Thyroid gland (tissue), 4 donors: ENCODE data around the gene CAST. TPM values are rescaled to one million over a fixed set of nuclear protein-coding genes. Genes with fewer than 3 reads are reported as not detected.
"Not testable (repeated sequence)": the region's sequence is repeated elsewhere in the genome, so short reads cannot be mapped to it uniquely, and the experiment has no call there.

Source experiments
- DNase-seq, 2 donors: peaks; one replicate each; pipeline ENCODE4 v3.0.0-alpha.2; 2019
- H3K27ac ChIP-seq, 3 donors: fragments of 200-600 bp; sonication (generic); 1 replicate in 2 of 3; 2 replicates in 1 of 3; pipeline ENCODE4 v1.5.1; 2016 to 2019; ENCODE audit warnings: mild to moderate bottlenecking in 1 of 3, moderate library complexity in 1 of 3
- H3K27me3 ChIP-seq: fragments of 200-600 bp; sonication (generic); one replicate; pipeline ENCODE4 v1.5.1; 2019
- H3K36me3 ChIP-seq, 2 donors: fragments of 200-600 bp; sonication (generic); one replicate each; pipeline ENCODE4 v1.5.1; 2016 to 2019
- H3K4me1 ChIP-seq, 2 donors: fragments of 200-600 bp; sonication (generic); one replicate each; pipeline ENCODE4 v1.5.1; 2017 to 2019
- H3K4me3 ChIP-seq, 3 donors: fragments of 200-600 bp; sonication (generic); replicated peaks in 1 of 3; 1 replicate in 2 of 3; 2 replicates in 1 of 3; pipeline ENCODE4 v1.5.1; 2016; ENCODE audit warnings: mild to moderate bottlenecking in 1 of 3
- H3K9me3 ChIP-seq: fragments of 200-600 bp; sonication (generic); one replicate; pipeline ENCODE4 v1.5.1; 2017
- POLR2A ChIP-seq, 2 donors: fragments of 450-650 bp; IDR thresholded peaks; one replicate each; pipeline ENCODE4 v1.6.1; 2017; ENCODE audit warnings: antibody characterized with exemption in 2 of 2, mild to moderate bottlenecking in 2 of 2, moderate library complexity in 1 of 2
- WGBS, 2 donors: methylation state at CpG; one replicate each; pipeline ENCODE4 v1.1.5; 2017; 5-methylcytosine and 5-hydroxymethylcytosine counted together
- intact Hi-C: fragments of 100-400 bp; cut with DNase I; formaldehyde crosslinking; loops from one replicate; pipeline ENCODE4 v1.15.1; 2023
- total RNA-seq, 4 donors: library from RNA; depleted of rRNA; stranded (reverse); fragments of >200 nt; gene quantifications; one replicate each; pipeline ENCODE4 v1.2.3, GENCODE V29; 2016
- TF ChIP-seq, protein P1 (sequence below), 6 experiments: fragments of 200-600 bp in 3 of 6; fragments of 450-650 bp in 3 of 6; sonication (generic) in 3 of 6; IDR thresholded peaks; one replicate each; pipeline ENCODE4 v1.5.1; 2016 to 2019; ENCODE audit warnings: antibody characterized with exemption in 6 of 6, mild to moderate bottlenecking in 2 of 6, inconsistent platforms in 1 of 6, moderate library complexity in 1 of 6

The CAST gene
- total RNA-seq, 4 donors from 2014 or later, result 177 to 278 (median 236) TPM

DNA sequence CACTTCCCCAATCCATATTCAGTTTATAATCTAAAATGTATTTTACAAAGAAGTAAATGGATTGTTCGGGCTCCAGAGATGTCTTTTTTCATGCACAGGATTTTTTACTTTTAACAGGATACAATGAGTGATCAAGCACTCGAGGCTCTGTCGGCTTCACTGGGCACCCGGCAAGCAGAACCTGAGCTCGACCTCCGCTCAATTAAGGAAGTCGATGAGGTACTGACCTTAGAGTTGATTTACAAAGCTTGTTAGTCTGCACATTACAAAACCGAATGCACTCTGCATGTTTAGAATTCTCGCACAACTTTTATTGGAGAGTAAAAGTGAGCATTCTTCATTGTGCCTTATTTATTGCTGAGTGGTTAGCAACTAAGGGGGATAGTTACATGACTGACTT is 80.4 kb downstream of the CAST start:
- DNase-seq, result peak in 1 of 2 donors; percentile 32
- 64 to 70% methylated on average over 9 of the region's 9 CpGs for WGBS, 2 donors
- intact Hi-C loops, result no loop called here
- Histone ChIP-seq H3K27me3 (no peaks in the 10 kb centered on the region), H3K36me3 (peaks cover 50 to 57% of the 10 kb centered on the region in 2 donors), H3K9me3 (no peaks in the 10 kb centered on the region), H3K4me1 (peaks cover 0 to 4% of the 10 kb centered on the region in 2 donors), H3K4me3 (no peak overlapping the region), H3K27ac (no peak overlapping the region)
- TF ChIP-seq POLR2A (IDR thresholded peaks at IDR 0.05), result no peak
- TF ChIP-seq, protein P1, sequence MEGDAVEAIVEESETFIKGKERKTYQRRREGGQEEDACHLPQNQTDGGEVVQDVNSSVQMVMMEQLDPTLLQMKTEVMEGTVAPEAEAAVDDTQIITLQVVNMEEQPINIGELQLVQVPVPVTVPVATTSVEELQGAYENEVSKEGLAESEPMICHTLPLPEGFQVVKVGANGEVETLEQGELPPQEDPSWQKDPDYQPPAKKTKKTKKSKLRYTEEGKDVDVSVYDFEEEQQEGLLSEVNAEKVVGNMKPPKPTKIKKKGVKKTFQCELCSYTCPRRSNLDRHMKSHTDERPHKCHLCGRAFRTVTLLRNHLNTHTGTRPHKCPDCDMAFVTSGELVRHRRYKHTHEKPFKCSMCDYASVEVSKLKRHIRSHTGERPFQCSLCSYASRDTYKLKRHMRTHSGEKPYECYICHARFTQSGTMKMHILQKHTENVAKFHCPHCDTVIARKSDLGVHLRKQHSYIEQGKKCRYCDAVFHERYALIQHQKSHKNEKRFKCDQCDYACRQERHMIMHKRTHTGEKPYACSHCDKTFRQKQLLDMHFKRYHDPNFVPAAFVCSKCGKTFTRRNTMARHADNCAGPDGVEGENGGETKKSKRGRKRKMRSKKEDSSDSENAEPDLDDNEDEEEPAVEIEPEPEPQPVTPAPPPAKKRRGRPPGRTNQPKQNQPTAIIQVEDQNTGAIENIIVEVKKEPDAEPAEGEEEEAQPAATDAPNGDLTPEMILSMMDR (IDR thresholded peaks at IDR 0.05), result no peak

DNA sequence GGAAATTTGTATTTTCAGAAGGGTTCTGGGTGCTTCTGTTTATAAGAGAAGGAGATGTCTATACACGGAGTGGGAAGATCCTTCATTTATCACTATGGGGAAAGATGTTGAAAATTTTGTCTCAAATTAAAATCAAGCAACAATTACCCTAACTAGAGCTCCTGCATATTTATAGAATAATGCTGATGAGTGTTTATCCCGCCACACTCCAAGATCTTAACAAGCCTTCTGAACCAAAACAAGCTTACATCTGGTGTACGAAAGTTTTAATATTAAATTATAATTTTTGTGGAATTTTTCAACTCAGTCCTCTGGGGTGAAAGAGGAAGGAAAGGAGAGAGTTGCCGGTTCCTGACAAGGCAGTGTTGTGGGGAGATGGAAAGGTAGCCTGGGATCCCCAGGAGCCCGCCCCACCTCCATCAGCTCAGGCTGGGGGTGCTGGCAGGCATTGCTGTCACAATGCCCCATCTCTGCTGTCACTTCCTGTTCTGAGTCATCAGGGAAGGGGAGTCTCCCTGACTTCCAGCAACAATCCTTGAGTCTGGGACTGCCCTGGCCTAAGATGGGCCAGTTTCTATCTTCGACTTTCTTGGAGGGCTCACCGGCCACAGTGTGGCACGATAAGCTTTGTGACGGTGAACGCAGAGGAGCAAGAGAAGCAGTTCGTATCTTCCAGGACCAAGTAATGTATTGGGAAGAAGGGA is 81.0 kb downstream of the CAST start:
- no peak for DNase-seq
- Histone ChIP-seq H3K4me1 (peaks cover 0 to 4% of the 10 kb centered on the region in 2 donors), H3K27ac (peak overlapping the region in 2 of 3 donors; percentile 29 to 35), H3K4me3 (no peak overlapping the region), H3K27me3 (no peaks in the 10 kb centered on the region), H3K9me3 (no peaks in the 10 kb centered on the region), H3K36me3 (peaks cover 45 to 56% of the 10 kb centered on the region in 2 donors)
- TF ChIP-seq, protein P1 (IDR thresholded peaks at IDR 0.05), result no peak
- no peak for TF ChIP-seq POLR2A (IDR thresholded peaks at IDR 0.05)
- WGBS, 2 donors, result 76 to 87% methylated on average over 11 of the region's 11 CpGs
- intact Hi-C loops, result no loop called here

DNA sequence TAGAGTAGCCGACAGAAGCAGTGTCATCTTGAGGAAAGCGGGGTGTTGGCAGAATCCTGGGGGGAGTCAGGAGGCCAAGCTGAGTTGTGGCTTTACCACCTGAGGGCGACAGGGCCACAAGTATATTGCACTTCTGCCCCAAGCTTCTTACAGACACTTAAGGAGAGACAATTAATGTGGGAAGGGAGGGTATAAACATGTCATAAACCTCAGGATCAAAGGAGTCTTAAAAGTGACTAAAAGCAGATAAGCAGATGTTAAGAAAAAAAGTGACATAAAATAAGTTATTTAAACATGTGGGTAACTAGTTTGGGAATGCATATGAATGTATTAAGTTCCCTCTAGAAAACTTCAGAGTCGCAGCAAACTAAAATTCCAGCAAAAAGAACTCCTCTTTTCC is 81.6 kb downstream of the CAST start:
- no peak for TF ChIP-seq POLR2A (IDR thresholded peaks at IDR 0.05)
- TF ChIP-seq, protein P1 (IDR thresholded peaks at IDR 0.05), result no peak
- Histone ChIP-seq H3K4me1 (peaks cover 0 to 4% of the 10 kb centered on the region in 2 donors), H3K27me3 (no peaks in the 10 kb centered on the region), H3K4me3 (no peak overlapping the region), H3K27ac (peak overlapping the region in 2 of 3 donors; percentile 29 to 35), H3K9me3 (no peaks in the 10 kb centered on the region), H3K36me3 (peaks cover 45 to 55% of the 10 kb centered on the region in 2 donors)
- WGBS, 2 donors, result 92 to 94% methylated on average over 4 of the region's 4 CpGs
- intact Hi-C loops, result no loop called here
- DNase-seq, result no peak

DNA sequence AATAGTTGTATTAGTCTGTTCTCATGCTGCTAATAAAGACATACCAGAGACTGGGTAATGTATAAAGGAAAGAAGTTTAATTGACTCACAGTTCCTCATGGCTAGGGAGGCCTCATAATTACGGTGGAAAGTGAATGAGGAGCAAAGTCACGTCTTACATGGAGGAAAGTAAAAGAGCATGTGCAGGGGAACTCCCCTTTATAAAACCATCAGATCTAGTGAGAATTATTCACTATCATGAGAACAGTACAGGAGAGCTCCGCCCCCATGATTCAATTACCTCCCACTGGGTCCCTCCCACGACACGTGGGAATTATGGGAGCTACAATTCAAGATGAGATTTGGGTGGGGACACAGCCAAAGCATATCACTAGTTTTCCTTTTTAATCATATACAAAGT is 82.0 kb downstream of the CAST start:
- H3K9me3 ChIP-seq, H3K27me3 ChIP-seq, H3K4me1 ChIP-seq, H3K4me3 ChIP-seq, H3K27ac ChIP-seq, DNase-seq, intact Hi-C loops: not testable (repeated sequence)
- 94 to 96% methylated on average over 5 of the region's 5 CpGs for WGBS, 2 donors
- peaks cover 45 to 56% of the 10 kb centered on the region in 2 donors for H3K36me3 ChIP-seq

DNA sequence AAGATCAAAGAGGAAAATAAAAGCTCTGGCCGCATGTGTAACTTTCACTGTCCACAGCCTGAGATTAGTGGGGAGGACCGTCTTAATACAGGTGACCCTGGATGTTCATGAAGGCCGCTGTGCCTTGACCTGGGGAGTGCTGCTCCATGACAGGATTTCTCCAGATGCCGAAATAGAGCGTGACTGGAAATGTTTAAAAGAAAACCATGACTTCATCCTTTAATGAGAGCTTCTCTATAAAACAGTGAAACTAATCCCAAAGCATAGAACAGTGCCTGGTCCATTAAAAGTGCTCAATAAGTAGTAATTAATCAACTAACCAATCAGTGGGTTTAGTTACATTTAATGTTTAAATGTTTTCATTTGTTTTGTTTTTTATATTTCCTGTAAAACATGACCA is 82.8 kb downstream of the CAST start:
- H3K4me1 ChIP-seq, result peaks cover 0 to 4% of the 10 kb centered on the region in 2 donors
- 96 to 97% methylated on average over 5 of the region's 5 CpGs for WGBS, 2 donors
- no peak for TF ChIP-seq POLR2A (IDR thresholded peaks at IDR 0.05)
- TF ChIP-seq, protein P1 (IDR thresholded peaks at IDR 0.05), result no peak
- intact Hi-C loops, result no loop called here
- no peak overlapping the region for H3K4me3 ChIP-seq
- peak overlapping the region in 1 of 3 donors; percentile 4 for H3K27ac ChIP-seq
- peaks cover 52 to 60% of the 10 kb centered on the region in 2 donors for H3K36me3 ChIP-seq
- no peaks in the 10 kb centered on the region for H3K27me3 ChIP-seq
- H3K9me3 ChIP-seq, result no peaks in the 10 kb centered on the region
- DNase-seq, result no peak
